HT1080 (cell line): ENCODE data around the gene TTC34. TPM values are rescaled to one million over a fixed set of nuclear protein-coding genes. Genes with fewer than 3 reads are reported as not detected.
A peak's percentile ranks its signal among the peaks of the same experiment; 100 is the strongest.

Experiments
- DNase-seq: peaks from one replicate; pipeline ENCODE4 v3.0.0-alpha.2; 2015; ENCODE audit warnings: low read depth
- total RNA-seq: library from RNA; depleted of rRNA; stranded (reverse); fragments of >200 nt; shearing (Covaris generic); gene quantifications from 2 replicates; pipeline ENCODE4 v1.2.3, GENCODE V29; 2014; rRNA removed

TTC34 gene
- total RNA-seq, 1 experiment from 2014 or later, result 0.10 TPM

- peak; percentile 23 for DNase-seq
Observed at GRCh38 chr1:2594001-2594640, 207.4 kb downstream of the TTC34 start.

DNA sequence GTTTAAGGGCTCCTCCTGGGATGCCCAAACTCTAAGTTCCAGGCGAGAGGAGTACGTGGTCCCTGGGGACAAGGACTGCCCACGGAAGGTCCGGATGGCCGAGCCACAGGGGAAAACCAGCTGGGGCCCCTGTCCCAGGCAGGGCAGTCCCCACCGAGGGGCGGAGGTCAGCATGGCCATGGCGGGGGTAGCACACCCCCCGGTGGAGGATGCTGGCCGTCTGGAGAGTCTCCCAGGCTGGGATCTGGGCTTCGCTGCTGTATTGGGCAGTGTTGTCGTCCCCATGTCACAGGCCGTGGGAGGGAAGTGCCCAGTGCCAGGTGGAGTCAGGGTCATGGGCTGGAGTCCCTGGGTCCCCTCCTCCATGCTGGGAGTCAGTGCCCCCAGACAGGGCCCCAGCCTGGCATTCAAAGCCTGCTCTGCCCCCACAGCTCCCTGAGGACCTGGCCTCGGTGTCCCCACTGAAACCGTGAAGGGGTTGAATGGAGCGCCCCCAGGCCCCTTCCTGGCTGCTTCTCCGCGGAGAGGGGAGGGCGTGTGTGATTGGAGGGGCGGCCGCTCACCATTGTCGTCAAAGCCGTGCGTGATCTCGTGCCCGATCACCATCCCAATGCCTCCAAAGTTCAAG is 208.1 kb downstream of the TTC34 start:
- DNase-seq, result no peak

GRCh38 chr1:2592672-2593071 is 208.8 kb downstream of the TTC34 start:
- DNase-seq, result no peak

DNA sequence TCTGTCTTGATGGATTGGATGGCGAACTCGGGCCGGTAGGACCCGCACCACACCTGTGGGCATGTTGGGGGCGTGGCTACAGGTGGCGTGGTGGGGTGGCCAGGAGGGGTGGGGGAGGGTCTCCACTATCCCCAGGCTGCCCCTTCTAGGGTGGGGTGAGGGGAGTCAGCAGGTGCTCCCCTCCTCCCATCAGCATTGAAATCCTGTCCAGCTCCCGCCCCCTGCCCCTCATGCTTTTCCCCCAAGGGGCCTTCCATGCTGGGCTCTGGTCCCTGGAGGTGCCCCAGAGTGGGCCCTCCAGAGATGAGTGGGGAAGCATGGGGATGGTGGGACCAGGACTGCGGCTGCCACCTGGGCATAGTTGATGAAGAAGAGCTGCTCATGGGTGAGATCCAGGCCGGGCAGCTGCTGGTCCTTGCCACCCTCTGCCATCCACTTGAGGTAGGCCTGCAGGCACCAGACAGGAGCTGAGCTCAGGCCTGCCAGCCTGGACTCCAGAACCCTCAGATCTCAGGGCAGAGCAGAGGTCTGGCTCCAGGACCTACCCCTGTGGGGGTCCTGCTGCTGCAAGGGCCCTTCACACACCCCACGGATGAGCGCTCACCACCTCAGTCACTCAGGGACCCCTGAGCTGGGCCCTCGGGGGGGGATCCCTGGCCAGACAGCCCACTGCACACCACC is 209.8 kb downstream of the TTC34 start:
- no peak for DNase-seq

- DNase-seq, result no peak
Observed at GRCh38 chr1:2591233-2591580, 210.3 kb downstream of the TTC34 start.

- no peak for DNase-seq
Observed at GRCh38 chr1:2590233-2591141, 211.0 kb downstream of the TTC34 start.

GRCh38 chr1:2589431-2590232 is 211.9 kb downstream of the TTC34 start:
- no peak for DNase-seq

DNA sequence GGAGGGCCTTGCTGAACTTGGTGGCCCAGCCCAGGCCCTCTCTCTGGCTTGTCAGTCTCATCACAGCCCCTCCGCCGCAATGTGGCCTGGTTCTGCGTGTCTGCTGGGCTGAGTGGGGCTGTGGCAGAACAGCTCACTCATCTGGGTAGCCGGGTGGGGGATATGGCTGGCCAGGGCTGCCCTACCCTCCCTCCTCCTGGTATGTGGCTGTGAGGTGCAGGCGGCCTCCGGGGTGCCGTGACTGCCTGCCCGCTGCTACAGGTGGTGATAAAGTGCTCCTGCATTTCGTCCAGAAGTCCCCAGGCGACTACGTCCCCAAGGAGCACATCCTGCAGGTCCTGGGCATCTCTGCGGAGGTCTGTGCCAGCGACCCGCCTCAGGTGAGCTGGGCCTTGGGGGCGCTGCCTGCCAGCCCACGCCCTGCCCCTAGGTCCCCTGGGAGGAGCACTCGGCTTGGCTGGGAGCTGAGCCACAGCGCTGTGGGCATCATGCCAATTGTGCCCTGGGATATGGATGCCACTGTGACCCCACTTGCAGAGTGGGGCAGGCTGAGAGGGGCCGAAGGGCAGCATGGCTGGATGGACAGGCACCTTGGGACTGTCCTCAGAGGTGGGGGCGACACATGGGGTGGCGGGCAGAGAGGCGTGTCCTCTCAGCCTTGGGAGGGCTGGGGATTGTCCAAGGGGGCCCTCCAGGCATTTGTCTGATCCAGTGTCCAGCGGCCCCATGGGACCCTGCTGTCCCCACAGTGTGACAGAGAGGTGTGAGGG is 212.6 kb downstream of the TTC34 start:
- no peak for DNase-seq

DNA sequence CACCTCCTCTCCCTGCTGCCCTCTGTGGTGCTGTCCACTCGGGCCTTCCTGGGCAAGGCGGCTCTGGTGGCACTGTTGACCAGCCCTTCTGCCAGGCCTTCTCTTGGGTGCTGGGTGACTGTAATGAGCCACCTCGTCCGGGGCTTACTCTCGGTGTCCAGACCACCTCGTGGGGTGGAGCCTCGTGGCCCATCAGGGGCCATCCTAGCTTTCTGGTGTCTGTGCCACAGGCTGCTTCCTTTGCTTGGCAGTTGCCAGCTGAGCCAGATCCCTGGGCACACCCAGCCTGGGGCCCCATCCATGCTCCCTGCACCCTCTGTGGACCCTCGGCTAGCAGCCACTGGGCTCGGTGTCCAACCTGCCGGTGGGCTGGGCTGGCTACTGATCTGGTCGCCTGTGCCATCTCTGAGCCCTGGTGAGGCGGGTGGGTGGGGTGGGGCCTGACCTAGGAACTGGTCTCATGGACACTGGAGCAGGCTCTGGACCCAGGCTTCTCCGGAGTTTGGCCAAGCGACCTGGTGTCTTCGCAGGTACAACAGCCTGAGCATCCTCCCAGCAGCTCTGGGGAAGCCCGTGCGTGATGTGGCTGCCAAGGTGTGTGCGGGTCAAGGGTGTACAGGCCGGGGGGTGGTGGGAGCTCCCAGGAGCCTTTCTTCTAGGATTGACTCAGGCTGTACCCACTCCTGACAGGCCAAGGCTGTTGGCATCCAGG is 213.5 kb downstream of the TTC34 start:
- no peak for DNase-seq

DNA sequence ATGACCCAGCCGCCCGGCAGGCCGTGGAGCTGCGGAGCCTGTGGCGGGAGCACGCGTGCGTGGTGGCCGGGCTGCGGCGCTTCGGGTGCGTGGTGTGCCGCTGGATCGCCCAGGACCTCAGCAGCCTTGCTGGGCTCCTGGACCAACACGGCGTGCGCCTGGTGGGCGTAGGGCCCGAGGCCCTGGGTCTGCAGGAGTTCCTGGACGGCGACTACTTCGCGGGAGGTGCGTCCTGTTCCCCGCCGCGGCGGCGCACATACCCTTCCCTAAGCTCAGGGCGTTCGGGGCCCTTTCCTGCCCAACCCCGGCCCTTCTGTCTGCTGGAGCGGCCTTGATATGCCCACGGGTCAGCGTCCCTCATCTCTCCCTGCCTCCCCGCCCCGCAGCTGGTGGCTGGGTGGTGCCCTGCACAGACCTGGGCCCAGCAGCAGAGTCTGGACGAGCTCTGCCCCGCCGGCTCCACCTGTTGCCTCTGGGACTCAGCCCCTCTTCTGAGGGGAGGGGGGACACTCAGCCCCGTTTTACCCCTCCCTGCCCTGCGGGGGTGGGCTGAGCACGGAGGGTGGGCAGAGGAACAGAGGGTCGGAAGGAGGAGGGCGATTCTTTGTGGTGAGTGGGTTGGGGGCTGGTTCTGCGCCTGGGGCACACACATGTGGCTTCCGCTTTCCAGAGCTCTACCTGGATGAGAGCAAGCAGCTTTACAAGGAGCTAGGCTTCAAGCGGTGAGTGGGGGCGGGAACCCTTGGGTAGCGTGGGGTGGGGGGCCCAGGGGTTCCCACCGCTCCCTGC is 214.2 kb downstream of the TTC34 start:
- DNase-seq, result peak; percentile 23

DNA sequence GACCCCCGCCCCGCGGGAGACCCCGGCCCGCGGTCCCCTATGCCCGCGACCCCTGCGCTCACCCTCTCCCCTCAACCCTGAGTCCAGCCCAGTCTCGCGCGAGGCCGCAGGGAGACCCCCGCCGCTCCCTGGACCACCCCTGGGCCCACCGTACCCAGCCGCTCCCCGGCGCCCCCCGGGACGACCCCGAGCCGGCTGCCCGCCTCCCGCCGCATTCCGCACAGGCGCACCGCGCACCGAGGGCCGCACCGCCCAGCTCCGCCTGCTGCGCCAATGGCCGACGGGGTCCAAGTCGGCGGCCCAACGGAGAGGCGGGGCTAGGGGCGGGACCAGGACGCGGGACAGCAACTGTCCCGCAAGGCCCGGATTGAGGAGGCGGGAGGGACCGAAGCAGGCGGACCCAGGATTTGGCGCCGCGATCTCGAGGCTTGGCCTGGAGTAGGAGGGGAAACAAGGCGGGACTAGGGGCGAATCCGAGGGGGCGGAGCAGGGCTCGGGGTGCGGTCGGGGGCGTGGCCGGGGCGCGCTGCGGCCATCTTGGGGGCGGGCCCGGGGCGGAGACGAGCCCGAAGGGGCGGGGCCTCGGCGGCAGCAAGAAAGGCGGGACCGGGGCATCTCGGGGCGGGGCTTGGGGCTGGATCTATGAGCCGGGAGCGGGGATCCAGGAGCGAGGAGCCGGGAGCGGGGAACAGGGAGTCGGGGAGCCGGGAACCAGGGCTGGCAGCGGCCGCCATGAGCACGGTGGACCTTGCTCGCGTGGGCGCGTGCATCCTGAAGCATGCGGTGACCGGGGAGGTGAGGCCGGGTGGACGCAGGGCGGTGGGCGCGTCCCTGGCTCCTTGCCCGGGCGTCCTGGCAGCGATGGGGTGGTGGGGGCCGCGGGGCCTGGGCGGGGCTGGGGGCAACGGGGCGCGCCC is 215.1 kb downstream of the TTC34 start, which contains the start of gene PRXL2B:
TSS of gene PRXL2B (plus strand) at position 624 of the 917 bp plus-strand sequence. CDS start at position 733, 109 bp downstream.
- DNase-seq, result peak; percentile 95

Other genes with a start within 250 kb of the TTC34 start
- 6.6 and 16.6 TPM in 2 replicates for gene TNFRSF14, start 245.3 kb downstream of the TTC34 start, total RNA-seq
- 17.7 and 21.1 TPM in 2 replicates for gene PRXL2B, start 214.9 kb downstream of the TTC34 start, total RNA-seq
- gene MMEL1, start 168.7 kb downstream of the TTC34 start, total RNA-seq, result not detected in 2 replicates
- not detected in 2 replicates for gene ACTRT2, start 219.8 kb upstream of the TTC34 start, total RNA-seq